GM04503 (cell line): Measurements from ENCODE around the gene ARSA.

Source experiments
- DNase-seq: peaks from one replicate; pipeline ENCODE4 v3.0.0-alpha.2; 2012; ENCODE audit warnings: low read depth

Gene ARSA

DNA sequence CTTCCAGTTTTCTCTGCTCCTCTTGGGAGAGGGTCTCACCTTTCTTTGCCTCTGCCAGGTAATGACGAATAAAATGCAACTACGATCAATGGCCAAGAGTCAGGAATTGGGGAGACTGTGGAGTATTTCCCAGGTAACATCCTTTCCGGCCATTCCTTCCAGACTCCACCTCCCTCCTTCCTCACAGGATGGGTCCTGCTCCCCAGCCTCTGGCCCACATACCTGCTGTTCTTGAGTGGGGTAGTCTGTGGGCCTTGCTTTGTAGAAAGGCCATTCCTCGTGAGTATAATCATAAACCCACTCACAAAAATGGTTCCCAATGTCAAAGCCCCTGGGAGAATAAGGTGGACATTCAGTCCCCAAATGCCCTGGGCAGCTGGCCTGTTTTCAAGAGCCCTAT is 48.2 kb downstream of the ARSA start:
- no peak for DNase-seq

DNA sequence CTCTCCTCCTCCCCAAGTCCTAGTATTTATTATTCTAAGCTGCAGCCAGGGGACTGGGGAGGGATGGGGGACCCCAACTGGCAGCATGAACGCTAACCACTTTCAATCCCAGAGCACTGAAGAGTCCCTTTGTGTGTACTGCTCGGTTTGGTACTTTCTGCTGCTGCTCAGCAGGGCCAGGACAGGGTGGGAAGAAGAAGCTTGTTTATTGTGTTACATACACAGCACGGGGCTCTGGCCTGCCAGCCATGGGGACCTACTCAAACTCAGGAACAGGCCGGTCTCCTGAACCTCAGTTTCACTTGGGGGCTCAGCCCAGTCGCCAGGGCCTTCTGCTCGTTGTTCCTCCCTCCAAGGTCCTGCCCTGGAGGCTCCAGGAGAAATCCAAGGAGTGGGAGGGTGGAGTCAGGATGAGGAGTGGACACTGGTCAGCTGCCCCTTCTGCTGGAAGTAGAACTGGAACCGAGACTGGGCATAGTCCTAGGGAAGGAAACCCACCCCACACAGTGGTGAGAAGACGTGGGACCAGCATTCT is 49.1 kb downstream of the ARSA start:
- no peak for DNase-seq

DNA sequence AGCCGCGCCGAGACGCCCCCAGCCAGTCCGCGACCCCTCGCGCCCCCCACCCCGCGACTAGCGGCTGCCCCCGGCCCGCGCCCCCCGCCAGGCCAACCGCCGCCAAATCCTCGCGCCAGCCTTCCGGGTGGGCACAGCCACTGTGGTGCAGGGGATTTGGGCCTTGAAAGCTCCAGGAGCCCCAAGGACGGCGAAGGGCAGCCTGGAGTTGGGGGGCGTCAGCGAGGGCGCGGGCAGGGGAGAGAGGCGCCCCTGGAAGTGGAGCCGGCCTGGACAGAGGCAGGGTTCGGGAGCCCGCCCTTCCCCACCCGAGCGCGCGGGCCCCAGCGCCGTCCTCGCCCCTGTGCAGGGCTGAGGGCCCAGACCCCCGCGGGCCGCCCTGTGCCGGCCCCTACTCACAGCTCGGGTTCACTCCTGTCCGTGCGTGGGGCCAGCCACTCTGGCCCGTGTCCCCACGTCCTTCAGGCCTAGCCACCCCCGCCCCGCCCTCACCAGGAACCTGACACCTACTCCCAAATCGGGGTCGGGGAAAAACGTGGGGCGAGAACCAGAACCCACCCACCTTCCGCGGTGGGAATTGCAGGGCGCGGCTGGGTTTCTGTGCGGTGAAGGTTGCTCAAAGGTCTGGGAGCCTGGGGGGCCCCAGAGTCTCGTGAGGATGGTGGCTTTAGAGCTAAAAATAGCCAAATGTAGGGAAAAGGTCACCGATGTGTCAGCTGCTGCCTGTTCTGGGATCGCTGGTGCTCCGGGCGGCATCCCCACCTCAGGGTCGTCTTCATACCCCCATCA is 49.8 kb downstream of the ARSA start, which contains the start of gene CPT1B:
TSS of gene CPT1B (minus strand) at position 441 of the 789 bp plus-strand sequence. CDS start 512 bp downstream, outside the sequence.
- no peak for DNase-seq

DNA sequence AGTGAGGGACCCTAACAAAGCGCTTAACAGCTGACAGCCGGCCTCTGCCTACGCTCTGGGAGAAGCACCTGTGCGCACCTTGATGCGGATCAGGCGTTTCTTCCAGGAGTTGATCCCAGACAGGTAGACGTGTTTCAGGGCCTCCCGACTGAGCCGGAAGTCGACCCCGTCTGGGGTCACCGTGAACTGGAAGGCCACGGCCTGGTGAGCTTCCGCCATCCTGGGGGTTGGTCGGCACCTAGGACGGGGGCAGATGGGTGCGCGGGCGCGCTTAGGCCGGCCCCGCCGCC is 50.3 kb downstream of the ARSA start:
- no peak for DNase-seq

DNA sequence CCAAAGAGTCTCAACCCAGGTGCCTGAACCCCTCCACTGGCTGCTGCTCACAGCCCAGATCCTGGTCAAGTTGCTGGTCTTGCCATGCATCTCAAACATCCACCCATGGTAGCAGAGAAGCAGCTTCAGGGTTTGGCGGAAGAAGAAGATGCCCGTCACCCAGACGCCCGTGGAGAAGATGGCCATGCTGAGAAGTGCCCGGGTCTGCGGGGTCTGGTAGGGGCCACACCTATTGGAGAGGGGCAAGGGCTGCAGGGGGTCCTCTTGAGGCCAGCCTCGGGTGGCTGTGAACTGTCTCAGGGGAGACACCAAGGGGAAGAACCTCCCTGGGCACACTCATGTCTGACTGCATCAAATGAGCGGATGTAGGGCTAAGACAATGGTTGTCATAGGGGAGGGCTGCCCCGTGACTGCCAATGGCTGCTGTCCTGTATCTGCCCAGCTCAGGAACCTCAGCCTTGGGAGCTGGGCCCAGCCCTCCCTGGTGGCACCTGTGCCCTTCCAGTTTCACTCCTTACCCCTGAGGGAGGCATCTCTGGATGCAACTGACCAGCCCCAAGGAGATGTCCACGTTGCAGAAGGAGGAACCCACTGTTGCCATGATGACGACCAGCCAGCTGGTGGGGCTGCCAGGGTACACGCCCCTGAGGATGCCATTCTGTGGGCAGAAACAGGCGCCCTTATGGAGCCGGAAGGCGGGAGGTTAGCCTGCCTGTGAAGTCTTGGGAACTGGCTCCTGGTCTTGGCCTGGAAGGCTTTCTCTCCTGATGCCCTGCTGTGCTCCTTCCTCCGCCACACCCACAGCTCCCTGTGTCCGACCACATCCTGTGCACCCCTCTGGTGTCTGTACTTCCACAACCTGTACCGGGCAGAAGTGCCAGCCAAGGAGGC is 50.9 kb downstream of the ARSA start:
- no peak for DNase-seq

DNA sequence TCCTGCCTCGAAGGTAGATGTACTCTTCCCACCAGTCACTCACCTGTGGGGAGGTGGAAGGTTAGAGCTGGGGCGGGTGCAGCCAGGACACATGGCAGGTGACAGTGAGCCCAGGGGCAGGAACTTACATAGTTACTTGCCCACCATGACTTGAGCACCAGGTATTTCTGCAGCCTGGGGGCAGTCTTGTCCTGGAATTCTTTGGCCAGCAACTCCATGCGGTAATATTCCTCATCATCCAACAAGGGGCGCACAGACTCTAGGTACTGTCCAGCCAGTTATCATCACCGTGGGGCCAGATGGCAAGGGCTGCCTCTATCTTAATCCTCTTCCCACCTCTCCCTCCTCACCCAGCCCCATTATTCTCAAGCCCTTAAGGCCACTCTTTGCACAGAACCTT is 51.9 kb downstream of the ARSA start:
- DNase-seq, result no peak

DNA sequence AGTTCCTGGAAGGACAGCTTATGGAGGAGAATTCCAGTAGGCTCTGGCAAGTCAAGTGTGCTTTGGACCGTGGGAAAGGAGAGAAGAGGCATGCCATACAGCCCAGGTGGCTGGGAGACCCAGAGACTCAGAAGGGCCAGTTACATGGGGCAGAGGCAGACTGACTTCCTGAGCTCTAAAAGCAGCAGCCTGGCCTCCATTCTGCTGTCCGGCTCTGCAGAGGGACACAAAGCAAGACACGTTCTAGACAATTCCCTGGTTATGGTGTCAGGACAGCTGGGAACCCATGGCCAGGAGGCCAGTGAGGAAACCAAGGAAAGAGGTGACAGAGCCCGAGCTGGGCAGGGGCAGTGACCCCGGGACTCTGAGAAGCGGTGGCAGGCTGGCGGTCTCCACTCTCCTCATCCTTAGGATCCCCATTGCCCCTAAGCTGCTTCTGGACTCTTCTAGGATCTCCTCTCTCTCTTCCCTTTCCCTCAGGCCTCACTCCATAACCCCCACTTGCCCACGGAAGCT is 52.5 kb downstream of the ARSA start:
- no peak for DNase-seq
